NCI-H2227 (cell line): ENCODE results near the gene SPESP1.

Experiments used
- DNase-seq: peaks from one replicate; lab custom pipeline; 2025; ENCODE audit not compliant: unreplicated experiment; lab: John Stamatoyannopoulos, UW

The SPESP1 gene

GRCh38 chr15:68930268-68931022 is at the start of gene SPESP1:
SPESP1 (plus strand) TSS chr15:68930525; CDS start chr15:68930654, 129 bp downstream.
- DNase-seq, result peak; percentile 83

DNA sequence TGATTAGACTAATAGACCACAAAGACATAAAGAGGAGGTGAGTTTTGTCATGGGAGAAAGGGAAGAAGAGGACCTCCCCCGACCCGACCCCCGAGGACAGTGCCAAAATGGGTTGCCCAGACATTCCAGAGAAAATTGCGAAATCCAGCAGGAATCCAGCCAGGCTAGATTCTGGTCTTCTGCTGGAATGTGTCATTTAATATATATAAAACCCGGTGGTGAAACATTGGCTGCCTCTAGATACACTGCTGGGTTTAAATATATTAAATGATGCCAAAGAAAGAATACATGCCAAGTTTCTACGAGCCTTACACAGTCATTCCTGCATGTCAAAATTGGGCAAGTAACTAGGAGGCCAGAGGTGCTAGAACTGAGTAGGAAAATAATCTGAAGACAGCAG is 45.3 kb upstream of the SPESP1 start:
- DNase-seq, result no peak

GRCh38 chr15:68887120-68887519 is 43.2 kb upstream of the SPESP1 start:
- DNase-seq, result no peak

DNA sequence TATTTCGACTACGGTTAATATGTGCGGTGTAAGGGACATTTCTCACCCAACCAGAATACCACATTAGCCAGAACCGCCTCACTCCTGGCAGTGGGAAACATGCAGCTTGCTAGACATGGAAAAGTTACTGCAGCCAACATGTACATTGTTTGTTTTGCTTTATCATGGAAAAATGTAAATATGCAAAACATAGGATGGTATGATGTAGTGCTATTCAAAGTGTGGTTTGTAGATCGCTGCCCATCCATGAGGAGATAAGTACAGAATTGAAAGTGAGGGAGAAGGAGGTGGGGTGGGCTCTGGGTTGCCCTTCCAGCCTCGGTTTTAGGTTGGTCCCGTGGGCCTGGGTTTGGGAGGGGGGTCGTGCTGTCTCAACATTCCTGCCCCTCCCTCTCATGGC is 42.5 kb upstream of the SPESP1 start:
- DNase-seq, result no peak

DNA sequence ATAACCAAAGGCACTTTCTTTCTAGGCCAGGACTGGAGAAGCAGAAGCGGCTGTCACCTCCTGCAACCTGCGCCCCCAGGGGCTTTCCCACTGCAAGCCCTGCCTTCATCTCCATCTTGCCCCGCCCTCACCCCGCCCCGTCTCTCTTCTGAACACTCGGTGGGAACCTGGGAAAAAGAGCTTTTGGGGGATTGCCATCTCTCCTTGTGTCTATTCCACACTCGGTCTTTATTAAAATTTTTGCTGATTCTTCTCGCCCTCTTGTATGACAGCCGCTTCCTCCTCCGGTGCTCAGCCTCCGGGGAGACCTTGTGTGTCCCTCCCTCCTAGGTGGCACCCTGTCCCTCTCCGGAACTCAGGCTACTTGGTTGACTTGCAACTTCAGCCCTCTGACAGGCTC is 41.9 kb upstream of the SPESP1 start:
- no peak for DNase-seq

DNA sequence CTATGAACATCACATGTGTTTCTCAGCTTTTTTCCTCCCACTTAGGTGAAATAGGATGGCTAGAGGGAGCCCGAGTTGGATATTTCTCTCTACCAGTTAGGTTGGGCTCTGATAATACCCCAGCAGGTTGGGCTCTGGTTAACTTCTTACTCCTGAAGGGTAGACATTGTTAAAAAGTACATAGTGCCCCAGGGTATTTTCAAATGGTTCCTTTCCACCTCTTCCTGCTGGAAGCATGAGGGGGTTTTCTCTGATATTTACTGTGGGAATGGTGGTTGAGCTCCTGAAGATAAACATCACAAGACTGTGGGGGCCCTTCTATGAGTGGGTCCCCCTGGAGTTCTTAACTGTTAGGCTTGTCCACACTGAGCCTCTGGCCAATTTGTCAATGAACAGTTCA is 36.1 kb upstream of the SPESP1 start:
- no peak for DNase-seq

GRCh38 chr15:68896178-68896577 is 34.1 kb upstream of the SPESP1 start:
- no peak for DNase-seq

DNA sequence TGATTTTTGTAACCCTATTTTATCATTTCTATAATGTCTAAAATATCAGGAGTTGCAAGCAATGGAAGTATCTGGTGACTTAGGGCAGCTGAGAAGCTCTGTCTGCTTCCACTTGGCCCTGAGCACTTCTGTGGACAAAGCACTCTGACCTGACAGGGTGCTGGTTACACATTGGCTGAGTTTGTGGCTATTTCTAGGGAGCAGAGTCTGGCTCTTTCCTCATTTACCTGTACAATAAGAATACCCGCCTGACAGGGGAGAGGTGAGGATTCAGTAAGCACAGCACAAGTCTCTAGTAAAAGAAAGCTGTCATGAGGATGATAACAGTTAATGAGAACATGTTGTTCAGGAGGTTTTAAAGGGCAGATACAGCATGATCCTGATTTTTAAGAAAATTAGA is 33.3 kb upstream of the SPESP1 start:
- DNase-seq, result no peak

DNA sequence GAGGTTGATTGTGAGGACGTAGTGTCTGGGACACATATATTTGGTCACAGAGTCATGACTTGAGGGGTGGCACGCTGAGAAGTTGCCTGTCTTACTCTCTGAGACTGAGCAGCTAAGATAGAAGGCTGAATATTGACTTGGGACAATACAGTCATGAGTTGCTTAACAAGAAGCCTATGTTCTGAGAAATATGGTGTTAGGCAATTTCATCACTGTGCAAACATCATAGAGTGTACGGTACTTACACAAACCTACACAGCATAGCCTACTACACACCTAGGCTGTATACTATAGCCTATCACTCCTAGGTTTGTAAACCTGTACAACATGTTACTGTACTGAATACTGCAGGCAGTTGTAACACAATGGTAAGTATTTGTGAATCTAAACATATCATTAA is 30.3 kb upstream of the SPESP1 start:
- DNase-seq, result no peak

DNA sequence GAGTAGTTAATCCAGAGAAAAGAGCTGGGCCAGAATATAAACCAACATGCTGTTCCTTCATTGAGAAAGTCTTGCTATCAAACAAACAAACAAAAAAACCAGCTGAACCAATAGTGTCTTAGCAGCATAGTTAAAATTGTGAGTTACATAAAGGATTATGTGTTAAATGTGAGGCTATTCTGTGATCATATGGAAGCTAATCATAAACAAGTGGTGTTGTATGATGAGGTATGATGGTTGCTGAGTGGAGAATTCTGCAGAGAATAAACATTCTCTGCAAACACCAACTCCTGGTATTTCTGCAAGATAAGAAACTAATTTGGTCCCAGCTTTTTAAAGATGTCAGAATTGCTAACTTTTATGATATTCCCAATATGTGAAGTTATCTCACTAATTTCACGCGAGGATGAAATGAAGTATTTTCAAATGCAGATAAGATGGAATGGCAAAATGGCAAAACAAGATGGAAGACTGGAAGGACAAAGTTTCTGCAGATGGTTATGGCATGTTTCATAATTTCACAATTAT is 22.9 kb upstream of the SPESP1 start:
- no peak for DNase-seq

- no peak for DNase-seq
These were observed 20.7 kb upstream of the SPESP1 start for GRCh38 chr15:68909601-68910100.

DNA sequence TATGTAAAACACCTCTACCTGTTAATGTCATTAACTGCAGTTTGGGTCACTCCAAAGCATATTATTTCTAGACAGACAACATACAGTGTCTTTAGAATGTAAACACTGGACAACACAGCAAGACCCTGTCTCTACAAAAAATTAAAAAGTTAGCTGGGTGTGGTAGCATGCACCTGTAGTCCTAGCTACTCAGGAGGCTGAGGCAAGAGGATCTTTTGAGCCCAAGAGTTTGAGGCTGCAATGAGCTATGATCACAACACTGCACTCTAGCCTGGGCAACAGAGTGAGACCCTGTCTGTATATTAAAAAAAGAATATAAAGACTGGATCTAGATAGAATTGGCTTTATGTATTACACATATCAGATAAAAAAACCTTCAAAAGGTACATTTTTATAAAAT is 20.0 kb upstream of the SPESP1 start:
- no peak for DNase-seq

DNA sequence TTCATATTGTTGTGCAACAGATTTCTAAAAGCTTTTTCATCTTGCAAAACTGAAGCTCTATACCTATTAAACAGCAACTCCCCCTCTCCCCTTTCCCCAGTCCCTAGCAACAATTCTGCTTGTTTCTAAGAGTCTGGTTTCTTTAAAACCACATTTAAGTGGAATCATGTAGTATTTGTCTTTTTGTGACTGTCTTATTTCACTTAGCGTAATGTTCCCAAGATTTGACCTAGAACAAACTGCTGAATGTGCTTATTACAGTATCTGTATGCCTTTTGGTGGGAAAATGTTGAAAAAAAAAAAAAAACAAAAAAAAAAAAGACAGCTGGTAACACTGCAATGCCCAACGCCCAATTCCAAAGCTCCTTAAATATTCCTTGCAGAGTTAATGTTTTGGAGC is 19.5 kb upstream of the SPESP1 start:
- DNase-seq, result no peak

DNA sequence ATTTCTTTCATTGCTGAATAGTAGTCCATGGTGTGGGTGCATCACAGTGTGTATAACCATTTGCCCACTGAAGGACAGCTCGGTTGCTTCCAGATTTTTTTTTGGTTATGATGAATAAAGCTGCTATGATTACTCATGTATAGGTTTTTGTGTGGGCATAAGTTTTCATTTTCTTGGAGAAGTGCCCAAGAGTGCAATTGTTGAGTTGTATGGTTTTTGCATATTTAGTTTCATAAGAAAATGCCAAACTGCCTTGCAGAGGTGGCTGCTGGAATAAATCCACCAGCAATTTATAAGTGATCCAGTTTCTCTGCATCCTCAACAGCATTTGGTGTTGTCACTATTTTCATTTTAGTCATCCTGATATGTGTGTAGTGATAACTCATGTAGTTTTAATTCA is 8.4 kb upstream of the SPESP1 start:
- DNase-seq, result no peak

DNA sequence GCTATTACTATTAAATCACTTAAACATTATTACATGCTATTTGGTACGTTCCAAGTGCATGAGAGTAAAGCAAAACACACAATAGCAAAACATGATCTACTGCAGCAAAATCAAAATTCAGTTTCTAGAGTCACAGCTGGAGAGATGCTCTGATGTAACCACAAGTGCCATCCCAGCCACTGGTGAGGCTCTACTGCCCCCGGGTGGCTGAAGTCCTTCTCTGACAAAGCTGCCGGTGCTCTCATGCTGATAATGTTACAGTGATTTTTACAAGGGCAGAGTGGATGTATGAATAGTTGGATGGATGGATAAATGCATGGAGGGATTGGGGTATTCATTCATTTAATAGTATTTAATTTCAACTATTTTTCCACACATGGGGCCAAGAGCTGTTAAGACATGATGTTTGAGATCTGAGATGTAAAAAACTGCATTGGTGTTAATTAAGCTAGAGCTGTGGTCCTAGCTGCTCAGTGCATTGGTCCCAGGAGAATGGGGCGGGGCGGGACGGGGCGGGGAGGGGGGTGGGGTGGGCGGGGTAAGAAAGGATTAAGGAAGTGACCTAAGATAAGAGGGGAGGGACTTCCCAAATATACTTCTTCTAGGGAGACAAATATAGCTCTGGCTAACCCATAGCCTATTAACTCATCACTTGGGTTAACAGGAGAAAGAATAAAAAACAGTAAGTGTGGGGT is 5.3 kb upstream of the SPESP1 start:
- peak; percentile 85 for DNase-seq

GRCh38 chr15:68933001-68933400 is 2.7 kb downstream of the SPESP1 start:
- no peak for DNase-seq

- DNase-seq, result no peak
These were observed 4.0 kb downstream of the SPESP1 start for GRCh38 chr15:68934341-68934740.

- no peak for DNase-seq
These were observed 5.1 kb downstream of the SPESP1 start for GRCh38 chr15:68935400-68935937.

- no peak for DNase-seq
These were observed 9.2 kb downstream of the SPESP1 start for GRCh38 chr15:68939501-68939900.

GRCh38 chr15:68951813-68952212 is 21.5 kb downstream of the SPESP1 start:
- DNase-seq, result no peak

- DNase-seq, result no peak
These were observed 27.4 kb downstream of the SPESP1 start for GRCh38 chr15:68957696-68958095.

GRCh38 chr15:68958597-68958996 is 28.3 kb downstream of the SPESP1 start:
- no peak for DNase-seq
